Thymus (tissue), 11 donors: ENCODE results near the gene KIRREL3. TPM values are rescaled to one million over a fixed set of nuclear protein-coding genes. Genes with fewer than 3 reads are reported as not detected.

Experiments used
- DNase-seq, 9 donors: peaks; one replicate each; pipeline ENCODE4 v3.0.0-alpha.2; 2013; ENCODE audit warnings: low spot score in 9 of 9, low read depth in 6 of 9, missing footprints in 1 of 9
- H3K27ac ChIP-seq, 2 donors: one replicate each; pipeline ENCODE4 v1.5.1; 2013; ENCODE audit warnings: control low read depth in 1 of 2, low read depth in 1 of 2, low read length in 1 of 2, mild to moderate bottlenecking in 1 of 2, moderate library complexity in 1 of 2
- H3K27me3 ChIP-seq, 2 donors: one replicate each; pipeline ENCODE4 v1.5.1; 2013; ENCODE audit warnings: low read length in 1 of 2; ENCODE audit not compliant: control insufficient read depth in 2 of 2, insufficient read depth in 1 of 2
- H3K36me3 ChIP-seq, 2 donors: one replicate each; pipeline ENCODE4 v1.5.1; 2013; ENCODE audit warnings: low read length in 1 of 2, mild to moderate bottlenecking in 1 of 2, moderate library complexity in 1 of 2; ENCODE audit not compliant: control insufficient read depth in 2 of 2, insufficient read depth in 2 of 2
- H3K4me1 ChIP-seq, 2 donors: one replicate each; pipeline ENCODE4 v1.5.1; 2013; ENCODE audit warnings: low read length in 2 of 2; ENCODE audit not compliant: control insufficient read depth in 2 of 2, insufficient read depth in 2 of 2
- H3K4me3 ChIP-seq, 2 donors: one replicate each; pipeline ENCODE4 v1.5.1; 2013; ENCODE audit warnings: low read length in 2 of 2, control low read depth in 1 of 2, mild to moderate bottlenecking in 1 of 2
- H3K9me3 ChIP-seq, 2 donors: one replicate each; pipeline ENCODE4 v1.5.1; 2013; ENCODE audit warnings: low read length in 1 of 2, mild to moderate bottlenecking in 1 of 2; ENCODE audit not compliant: control insufficient read depth in 2 of 2, insufficient read depth in 1 of 2
- WGBS: extraction: QIAGEN DNeasy Blood & Tissue Kit; methylation state at CpG from one replicate; pipeline ENCODE4 v1.1.7; 2013; 5-methylcytosine and 5-hydroxymethylcytosine counted together
- polyA plus RNA-seq: library from polyadenylated mRNA; stranded (reverse); fragments of 200-250 nt; gene quantifications from one replicate; pipeline ENCODE4 v1.2.3, GENCODE V29; 2013
- total RNA-seq: library from RNA; stranded (reverse); fragments of 120-200 nt; gene quantifications from one replicate; pipeline ENCODE4 v1.2.4, GENCODE V29; 2013
- donor health status: healthy.

KIRREL3 gene
- total and polyA plus RNA-seq, 2 donors: 0.09 to 0.14 TPM

DNA sequence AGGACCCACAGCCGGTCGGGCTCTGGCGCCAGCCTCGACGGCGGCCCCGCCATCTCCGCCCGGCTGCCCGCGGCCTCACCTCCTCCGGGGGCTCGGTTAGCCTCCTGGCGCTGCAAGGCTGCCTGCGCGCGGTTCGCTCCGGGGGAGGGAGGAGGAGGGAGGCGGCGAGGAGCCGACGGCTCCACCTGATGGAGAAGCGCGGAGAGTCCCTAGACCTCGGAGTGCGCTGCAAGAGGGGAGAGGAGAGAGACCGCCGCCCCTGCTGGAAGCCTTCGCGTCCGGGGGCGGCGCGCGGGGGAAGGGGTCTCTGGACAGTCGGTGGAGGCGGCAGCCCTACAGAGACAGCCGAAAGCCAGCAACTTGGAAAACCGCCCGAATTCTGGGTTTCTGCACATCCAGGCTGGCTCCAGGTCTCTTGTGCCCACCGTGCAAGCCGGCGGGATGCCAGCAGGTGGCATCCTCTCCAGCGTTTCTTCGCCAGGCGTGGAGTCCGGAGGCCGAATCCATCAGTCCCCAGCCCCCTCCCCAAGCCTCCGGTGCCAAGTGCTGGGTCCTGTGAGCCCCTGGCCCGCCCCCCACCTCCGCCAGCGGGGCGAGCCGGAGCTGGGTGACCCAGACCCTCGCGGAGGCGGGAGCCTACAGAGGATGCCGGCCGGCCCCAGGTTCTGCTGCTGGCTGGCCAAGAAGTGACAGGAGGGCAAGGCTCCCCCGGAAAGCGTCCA, 2.9 kb upstream of the KIRREL3 start:
- Histone ChIP-seq H3K36me3 (no peaks in the 10 kb centered on the region), H3K4me3 (no peak overlapping the region), H3K9me3 (no peaks in the 10 kb centered on the region), H3K27ac (no peak overlapping the region), H3K4me1 (peaks cover 0 to 2% of the 10 kb centered on the region in 2 donors), H3K27me3 (peaks cover 58 to 69% of the 10 kb centered on the region in 2 donors)
- WGBS: 3% methylated on average over 62 of the region's 62 CpGs
- peak in 2 of 9 donors; percentile 10 to 26 for DNase-seq

DNA sequence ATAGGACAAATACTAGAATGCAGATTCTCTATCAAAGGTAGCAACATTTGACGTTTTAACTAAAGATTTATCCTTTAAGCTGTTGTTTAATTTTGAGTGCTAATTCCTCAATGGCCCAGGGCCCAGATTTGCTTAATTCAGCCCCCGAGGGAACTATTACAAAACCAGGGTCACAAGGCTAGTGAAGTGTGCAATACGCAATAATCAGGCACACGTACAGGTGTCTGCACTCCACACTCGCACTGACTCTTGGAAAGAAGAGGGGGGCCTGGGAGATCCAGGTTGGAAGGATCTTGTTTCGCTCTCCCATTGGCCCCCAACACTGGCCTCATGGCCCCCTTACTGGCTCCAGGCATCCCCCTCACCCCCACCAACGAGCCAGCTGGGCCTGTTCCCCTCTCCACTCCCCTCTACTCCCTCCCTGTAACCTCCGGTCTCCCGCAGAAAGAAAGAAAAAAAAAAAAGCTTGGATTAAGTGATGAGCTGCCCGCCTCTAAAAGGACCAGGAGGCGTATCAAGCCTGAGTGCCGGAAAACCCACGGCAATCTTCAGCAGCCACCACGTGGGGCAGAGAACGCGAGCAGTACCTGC, 2.2 kb upstream of the KIRREL3 start:
- 15% methylated on average over 16 of the region's 16 CpGs for WGBS
- no peak for DNase-seq
- Histone ChIP-seq H3K36me3 (no peaks in the 10 kb centered on the region), H3K27ac (no peak overlapping the region), H3K27me3 (peaks cover 58 to 74% of the 10 kb centered on the region in 2 donors), H3K9me3 (no peaks in the 10 kb centered on the region), H3K4me3 (no peak overlapping the region), H3K4me1 (peaks cover 0 to 2% of the 10 kb centered on the region in 2 donors)

DNA sequence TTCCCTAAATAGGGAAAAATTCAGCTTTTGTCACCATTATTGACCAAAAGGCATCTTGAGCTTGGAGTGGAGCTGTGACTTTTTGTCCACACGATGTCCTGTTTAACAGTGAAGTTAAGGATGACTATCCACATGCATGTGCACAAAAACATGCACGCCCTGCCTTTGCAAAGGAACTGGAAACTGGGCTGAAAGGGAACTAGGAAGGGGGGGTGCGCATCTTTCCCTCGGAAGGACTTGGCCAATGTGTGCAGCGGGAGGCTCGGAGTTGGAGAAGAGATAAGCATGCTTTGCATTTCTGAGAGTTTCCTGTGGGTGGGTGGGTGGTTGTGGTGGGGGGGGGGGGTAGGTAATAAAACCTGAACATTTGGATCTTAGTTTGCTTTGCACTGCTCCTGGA, 411 bp upstream of the KIRREL3 start:
- H3K27me3 ChIP-seq: peaks cover 58 to 83% of the 10 kb centered on the region in 2 donors
- WGBS: 4% methylated on average over 6 of the region's 6 CpGs
- H3K4me3 ChIP-seq: no peak overlapping the region
- no peaks in the 10 kb centered on the region for H3K9me3 ChIP-seq
- H3K36me3 ChIP-seq: no peaks in the 10 kb centered on the region
- peaks cover 0 to 2% of the 10 kb centered on the region in 2 donors for H3K4me1 ChIP-seq
- no peak overlapping the region for H3K27ac ChIP-seq
- no peak for DNase-seq

DNA sequence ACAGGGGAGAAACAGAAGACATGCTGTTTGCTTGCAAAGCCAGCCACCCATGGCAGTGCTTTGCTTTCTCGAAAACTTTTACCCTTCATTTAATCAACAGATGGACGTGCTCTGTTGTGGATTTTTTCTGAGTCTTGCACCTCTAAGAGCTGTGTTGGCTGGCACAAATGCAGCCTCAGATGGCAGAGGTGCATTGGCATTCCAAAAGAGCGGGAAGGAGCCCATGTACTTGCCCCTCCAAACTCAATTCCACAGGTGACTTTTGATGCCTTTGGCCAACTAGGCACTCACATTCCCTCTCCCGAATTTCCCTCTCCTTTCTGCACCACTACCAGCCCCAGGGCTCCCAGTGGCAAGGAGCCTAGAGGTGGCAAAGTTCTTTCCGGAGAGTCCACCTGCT, 1.2 kb downstream of the KIRREL3 start:
- H3K36me3 ChIP-seq: no peaks in the 10 kb centered on the region
- 72% methylated on average over 5 of the region's 5 CpGs for WGBS
- peaks cover 0 to 2% of the 10 kb centered on the region in 2 donors for H3K4me1 ChIP-seq
- H3K27me3 ChIP-seq: peaks cover 50 to 78% of the 10 kb centered on the region in 2 donors
- no peaks in the 10 kb centered on the region for H3K9me3 ChIP-seq
- no peak overlapping the region for H3K27ac ChIP-seq
- no peak overlapping the region for H3K4me3 ChIP-seq
- no peak for DNase-seq

GRCh38 chr11:126997641-126998040, 2.9 kb downstream of the KIRREL3 start:
- no peak overlapping the region for H3K4me3 ChIP-seq
- H3K9me3 ChIP-seq: no peaks in the 10 kb centered on the region
- no peaks in the 10 kb centered on the region for H3K4me1 ChIP-seq
- DNase-seq: no peak
- WGBS: 84% methylated on average over 4 of the region's 4 CpGs
- H3K27me3 ChIP-seq: peaks cover 34 to 61% of the 10 kb centered on the region in 2 donors
- no peaks in the 10 kb centered on the region for H3K36me3 ChIP-seq
- no peak overlapping the region for H3K27ac ChIP-seq

- Histone ChIP-seq H3K27me3 (peaks cover 29 to 58% of the 10 kb centered on the region in 2 donors), H3K27ac (no peak overlapping the region), H3K4me3 (no peak overlapping the region), H3K9me3 (no peaks in the 10 kb centered on the region), H3K4me1 (no peaks in the 10 kb centered on the region), H3K36me3 (no peaks in the 10 kb centered on the region)
- DNase-seq: no peak
- 72% methylated on average over 5 of the region's 5 CpGs for WGBS
Measured at GRCh38 chr11:126997196-126997595, 3.4 kb downstream of the KIRREL3 start.

- 71% methylated on average over 4 of the region's 4 CpGs for WGBS
- no peak for DNase-seq
- H3K4me1 ChIP-seq: no peaks in the 10 kb centered on the region
- H3K27ac ChIP-seq: no peak overlapping the region
- peaks cover 24 to 48% of the 10 kb centered on the region in 2 donors for H3K27me3 ChIP-seq
- no peak overlapping the region for H3K4me3 ChIP-seq
- no peaks in the 10 kb centered on the region for H3K36me3 ChIP-seq
- H3K9me3 ChIP-seq: no peaks in the 10 kb centered on the region
Measured at GRCh38 chr11:126996036-126996804, 4.3 kb downstream of the KIRREL3 start.

GRCh38 chr11:126993599-126993998, 7.0 kb downstream of the KIRREL3 start:
- Histone ChIP-seq H3K9me3 (no peaks in the 10 kb centered on the region), H3K27me3 (peaks cover under 1 to 38% of the 10 kb centered on the region in 2 donors), H3K36me3 (no peaks in the 10 kb centered on the region), H3K27ac (no peak overlapping the region), H3K4me3 (no peak overlapping the region), H3K4me1 (no peaks in the 10 kb centered on the region)
- 96% methylated on average over 2 of the region's 2 CpGs for WGBS
- no peak for DNase-seq

DNA sequence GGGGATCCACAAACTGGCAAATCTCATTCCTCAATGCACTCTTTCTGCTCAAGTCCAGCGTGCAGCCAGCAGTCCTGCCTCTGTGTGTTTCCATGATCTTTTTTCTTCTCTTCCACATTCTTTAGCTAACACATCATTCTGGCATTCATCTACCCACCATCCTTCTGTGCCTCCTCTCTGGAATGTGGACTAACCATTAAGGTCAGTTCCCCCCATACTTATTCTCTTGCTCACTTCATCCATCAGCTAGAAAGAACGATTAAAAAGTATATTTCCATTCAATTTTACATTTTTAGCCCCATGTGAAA, 7.8 kb downstream of the KIRREL3 start:
- H3K27me3 ChIP-seq: peaks cover 0 to 31% of the 10 kb centered on the region in 2 donors
- H3K4me3 ChIP-seq: no peak overlapping the region
- no peaks in the 10 kb centered on the region for H3K9me3 ChIP-seq
- no peaks in the 10 kb centered on the region for H3K4me1 ChIP-seq
- H3K36me3 ChIP-seq: no peaks in the 10 kb centered on the region
- no peak overlapping the region for H3K27ac ChIP-seq
- WGBS: 84% methylated on average over 2 of the region's 2 CpGs
- no peak for DNase-seq
